HG02943 (cell line): ENCODE data around the gene GIGYF2.
"Not testable (repeated sequence)": the region's sequence is repeated elsewhere in the genome, so short reads cannot be mapped to it uniquely, and the experiment has no call there.

ENCODE experiments used
- ATAC-seq: cut with Tn5 transposase; IDR thresholded peaks from one replicate; pipeline ENCODE4 v1.9.1; 2021; ENCODE audit warnings: mild to moderate bottlenecking, low read depth, moderate library complexity; ENCODE audit not compliant: unreplicated experiment

Gene GIGYF2

DNA sequence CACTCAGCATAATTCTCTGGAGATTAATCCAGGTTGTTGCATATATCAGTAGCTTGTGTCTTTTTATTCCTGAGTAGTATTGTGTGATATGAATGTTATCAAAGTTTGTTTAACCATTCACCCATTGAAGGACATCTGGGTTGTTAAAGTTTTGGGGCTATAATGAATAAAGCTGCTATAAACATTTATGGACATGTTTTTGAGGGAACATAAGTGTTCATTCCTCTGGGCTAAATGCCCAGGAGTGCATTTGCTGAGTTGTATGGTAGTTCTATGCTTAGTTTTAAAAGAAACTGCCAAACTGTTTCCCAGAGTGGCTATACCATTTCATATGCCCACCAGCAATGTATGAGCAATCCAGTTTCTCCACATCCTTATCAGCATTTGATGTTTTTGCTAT is 101.1 kb downstream of the GIGYF2 start:
- ATAC-seq, result no peak

- no peak for ATAC-seq
These were observed 103.0 kb downstream of the GIGYF2 start for GRCh38 chr2:232800166-232800565.

DNA sequence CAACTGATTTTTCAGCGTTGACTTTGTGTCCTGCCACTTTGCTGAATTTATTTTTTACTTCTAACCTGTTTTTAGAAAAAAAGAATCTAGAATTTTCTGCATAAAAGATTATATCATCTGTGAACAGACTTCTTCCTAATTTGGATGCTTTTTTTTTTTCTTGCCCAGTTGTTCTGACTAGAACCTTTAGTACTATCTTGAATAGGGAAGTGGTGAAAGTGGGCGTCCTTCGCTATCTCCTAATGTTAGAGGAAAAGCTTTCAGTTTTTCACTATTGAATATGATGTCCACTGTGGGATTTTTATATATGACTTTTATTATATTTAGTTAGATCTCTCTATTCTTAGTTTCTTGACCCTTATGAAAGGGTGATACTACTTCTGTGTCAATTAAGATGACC is 105.0 kb downstream of the GIGYF2 start:
- ATAC-seq, result no peak

DNA sequence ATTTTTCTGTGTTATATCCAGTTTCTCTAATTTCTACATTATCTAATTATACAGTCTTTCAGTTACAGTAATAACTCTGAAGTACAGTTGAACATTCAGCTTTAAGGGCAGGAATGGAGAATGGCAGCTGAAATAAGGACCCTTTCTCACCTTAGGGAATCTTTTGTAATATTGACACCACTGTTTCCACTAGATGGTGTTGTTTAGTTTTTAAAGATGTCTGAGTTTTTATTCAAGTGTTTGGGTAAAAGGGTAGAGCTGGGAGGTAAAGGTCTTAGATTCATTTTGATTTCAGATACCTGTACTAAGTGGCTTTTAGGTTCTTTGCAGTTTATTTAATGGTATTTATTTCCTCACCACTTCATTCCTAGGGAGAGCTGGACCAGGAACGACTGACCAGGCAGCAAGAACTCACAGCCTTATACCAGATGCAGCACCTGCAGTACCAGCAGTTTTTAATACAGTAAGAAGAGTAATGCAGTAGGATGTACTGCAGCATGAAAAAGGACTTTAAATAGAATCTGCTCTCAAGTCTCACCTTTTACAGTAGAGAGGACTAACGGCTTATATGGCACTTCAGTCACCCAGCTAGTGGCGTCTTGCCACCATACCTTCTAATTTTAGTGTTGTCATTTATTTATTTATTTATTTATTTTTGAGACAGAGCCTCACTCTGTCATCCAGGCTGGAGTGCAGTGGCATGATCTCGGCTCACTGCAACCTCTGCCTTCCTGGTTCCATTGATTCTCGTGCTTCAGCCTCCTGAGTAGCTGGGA is 112.4 kb downstream of the GIGYF2 start:
- no peak for ATAC-seq

DNA sequence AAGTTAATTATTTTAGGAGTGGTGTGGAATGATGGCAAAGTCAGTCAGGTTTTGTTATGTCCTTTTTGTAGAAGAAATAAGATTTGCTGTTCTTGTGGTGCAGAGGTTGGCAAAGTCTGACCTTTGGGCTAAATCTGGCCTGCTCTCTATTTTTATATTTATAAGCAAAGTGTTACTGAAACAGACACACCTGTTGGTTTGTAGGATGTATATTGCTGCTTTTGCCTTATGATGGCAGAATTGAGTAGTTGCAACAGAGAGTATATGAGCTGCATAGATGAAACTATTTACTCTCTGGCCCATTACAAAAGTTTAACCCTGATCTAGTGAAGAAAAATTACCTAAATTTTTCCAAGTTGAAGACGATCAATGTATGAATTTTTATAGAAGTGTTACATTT is 113.3 kb downstream of the GIGYF2 start:
- no peak for ATAC-seq

DNA sequence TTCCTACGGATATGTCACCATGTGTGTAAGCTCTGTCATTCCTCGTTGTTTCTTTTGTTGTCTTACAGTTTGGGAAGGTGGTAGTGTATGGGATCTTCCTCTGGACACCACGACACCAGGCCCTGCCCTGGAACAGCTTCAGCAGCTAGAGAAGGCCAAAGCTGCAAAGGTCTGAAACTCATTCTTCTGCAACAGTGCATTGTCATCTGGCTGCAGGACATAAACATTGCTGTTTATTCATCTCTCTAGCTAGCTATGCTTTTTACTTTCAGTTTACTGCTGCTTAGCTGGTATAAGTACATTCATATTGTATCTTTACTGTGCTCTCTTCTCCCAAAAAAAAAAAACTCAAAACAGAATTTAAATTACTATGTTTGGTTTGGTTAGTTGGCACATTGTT is 118.4 kb downstream of the GIGYF2 start:
- ATAC-seq, result no peak

DNA sequence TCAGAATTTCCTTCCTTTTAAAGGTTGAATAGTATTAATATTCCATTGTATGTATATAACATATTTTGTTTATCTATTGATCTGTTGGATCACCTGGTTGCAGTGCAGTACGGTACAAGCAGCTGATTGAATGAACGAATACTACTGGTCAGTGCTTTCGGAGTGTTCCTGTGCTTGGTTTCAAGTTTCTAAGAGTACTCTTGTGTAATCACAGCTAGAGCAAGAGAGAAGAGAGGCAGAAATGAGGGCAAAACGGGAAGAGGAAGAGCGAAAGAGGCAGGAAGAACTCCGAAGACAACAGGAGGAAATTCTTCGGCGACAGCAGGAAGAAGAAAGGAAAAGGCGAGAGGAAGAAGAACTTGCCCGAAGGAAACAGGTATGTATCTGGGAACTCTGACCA is 119.5 kb downstream of the GIGYF2 start:
- no peak for ATAC-seq

GRCh38 chr2:232817756-232818155 is 120.6 kb downstream of the GIGYF2 start:
- ATAC-seq, result no peak

- no peak for ATAC-seq
These were observed 132.9 kb downstream of the GIGYF2 start for GRCh38 chr2:232829988-232830387.

GRCh38 chr2:232831496-232831895 is 134.4 kb downstream of the GIGYF2 start:
- ATAC-seq, result no peak

DNA sequence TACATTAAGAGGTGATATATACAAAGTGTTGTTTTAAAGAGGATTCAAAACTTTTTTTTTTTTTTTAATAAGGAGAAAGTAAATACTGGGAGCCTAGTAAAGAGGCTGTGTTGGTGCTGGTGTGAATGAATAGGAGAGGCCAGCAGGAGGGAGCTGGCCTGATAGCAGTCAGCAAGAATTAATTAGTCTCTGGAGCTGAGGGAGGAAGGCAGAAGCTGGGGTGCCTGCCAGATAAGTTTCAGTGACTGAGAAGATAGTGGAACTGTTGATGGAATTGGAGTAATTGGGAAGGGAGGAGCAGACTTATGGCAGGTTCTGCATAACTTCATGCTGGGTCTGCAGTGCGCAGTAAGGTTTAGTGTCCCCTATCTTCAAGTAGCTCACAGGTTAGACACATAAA is 136.7 kb downstream of the GIGYF2 start:
- no peak for ATAC-seq

GRCh38 chr2:232835687-232836208 is 138.6 kb downstream of the GIGYF2 start:
- ATAC-seq, result no peak

GRCh38 chr2:232836934-232837333 is 139.8 kb downstream of the GIGYF2 start:
- no peak for ATAC-seq

GRCh38 chr2:232838406-232838874 is 141.3 kb downstream of the GIGYF2 start:
- no peak for ATAC-seq

DNA sequence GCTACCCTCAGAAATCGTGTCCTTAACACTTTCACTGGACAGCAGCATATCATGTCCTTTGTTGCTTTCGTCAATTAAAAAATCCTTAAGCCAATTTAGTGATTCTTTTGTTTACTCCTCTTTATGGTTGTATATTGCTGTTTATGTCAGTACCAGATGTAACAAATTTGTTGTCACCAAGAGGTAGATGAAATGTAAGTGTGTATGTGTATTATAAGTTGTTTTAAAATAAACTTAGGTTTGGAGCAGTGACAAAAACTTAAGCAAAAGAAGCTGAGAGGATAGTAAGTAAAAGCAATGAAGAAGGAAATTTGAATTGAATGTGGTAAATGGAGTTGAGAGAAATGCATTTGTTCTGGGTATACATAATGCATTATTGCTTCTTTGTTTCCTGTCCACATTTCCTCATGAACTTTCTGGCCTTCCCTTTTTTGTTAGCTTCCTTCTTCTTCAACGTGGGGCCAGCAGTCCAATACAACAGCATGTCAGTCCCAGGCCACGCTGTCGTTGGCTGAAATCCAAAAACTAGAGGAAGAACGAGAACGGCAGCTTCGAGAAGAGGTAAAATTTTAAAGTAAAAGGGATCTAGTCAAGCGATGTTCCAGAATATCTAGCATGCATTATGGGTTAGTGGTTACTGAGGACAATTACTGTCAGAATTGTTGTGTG is 142.4 kb downstream of the GIGYF2 start:
- ATAC-seq, result no peak

DNA sequence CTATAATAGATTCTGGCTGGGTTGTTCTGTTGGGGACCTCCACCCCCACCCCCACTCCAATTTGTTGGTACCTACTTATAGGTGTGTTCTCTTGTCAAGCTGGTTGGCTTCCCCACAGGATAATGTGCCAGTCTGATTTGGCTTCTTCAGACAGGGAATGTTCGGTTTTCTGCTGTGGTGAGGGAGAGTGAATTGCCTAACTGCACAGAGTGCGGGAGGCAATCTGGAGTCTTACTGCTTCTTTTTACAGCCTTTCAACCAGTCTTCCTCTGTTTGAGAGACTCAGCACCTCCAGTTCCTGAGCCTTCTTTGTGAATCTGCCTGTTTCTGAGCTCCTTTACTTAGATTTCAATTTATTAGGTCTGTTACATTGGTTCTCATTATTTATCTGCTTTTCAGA is 145.6 kb downstream of the GIGYF2 start:
- no peak for ATAC-seq

DNA sequence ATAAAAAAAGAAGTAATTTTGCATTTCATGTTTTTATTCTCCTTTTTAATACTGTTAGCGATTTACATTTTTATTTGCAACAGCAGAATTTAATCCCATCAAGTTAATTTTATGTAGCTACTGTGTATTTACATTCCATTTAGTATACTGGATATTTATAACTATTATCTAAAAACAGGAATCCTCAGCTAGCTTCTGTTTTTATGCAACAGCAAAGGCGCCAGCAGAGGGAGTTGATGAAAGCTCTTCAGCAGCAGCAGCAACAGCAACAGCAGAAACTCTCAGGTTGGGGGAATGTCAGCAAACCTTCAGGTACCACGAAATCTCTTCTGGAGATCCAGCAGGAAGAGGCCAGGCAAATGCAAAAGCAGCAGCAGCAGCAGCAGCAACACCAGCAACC is 146.7 kb downstream of the GIGYF2 start:
- no peak for ATAC-seq

DNA sequence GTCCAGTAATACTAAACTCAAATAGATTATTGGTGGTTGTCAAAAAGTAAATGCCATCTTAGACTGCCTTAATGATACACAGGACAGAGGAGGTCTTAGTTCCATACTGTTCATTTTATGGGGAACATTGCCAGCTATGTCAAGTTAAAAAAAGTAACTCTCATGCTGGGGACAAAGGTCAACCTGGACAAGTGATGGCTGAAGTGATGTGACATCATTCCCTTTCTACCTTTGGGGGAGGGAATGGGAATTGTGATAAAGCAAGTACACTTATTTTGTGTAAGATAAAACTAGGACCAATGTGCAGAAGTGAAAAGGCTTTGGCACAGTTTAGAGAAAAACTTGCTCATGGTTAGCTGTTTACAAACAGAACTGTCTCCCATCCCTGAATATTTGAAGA is 148.9 kb downstream of the GIGYF2 start:
- ATAC-seq, result no peak

GRCh38 chr2:232850039-232850438 is 152.9 kb downstream of the GIGYF2 start:
- no peak for ATAC-seq

- ATAC-seq, result not testable (repeated sequence)
These were observed 154.9 kb downstream of the GIGYF2 start for GRCh38 chr2:232852081-232852480.

GRCh38 chr2:232852676-232853075 is 155.5 kb downstream of the GIGYF2 start:
- ATAC-seq, result no peak

DNA sequence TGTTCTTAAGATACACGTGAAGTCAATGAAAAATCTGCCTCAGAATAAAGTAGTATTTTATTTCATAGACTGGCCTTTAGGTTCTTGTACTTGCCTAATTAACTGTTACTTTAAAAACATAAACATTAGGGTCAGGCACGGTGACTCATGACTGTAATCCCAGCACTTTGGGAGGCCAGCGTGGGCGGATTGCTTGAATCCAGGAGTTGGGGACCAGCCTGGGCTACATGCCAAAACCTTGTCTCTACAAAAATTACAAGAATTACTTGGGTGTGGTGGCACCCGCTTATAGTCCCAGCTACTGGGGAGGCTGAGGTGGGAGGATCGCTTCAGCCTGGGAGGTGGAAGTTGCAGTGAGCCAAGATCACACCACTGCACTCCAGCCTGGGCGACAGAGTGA is 157.0 kb downstream of the GIGYF2 start:
- no peak for ATAC-seq
